Stimulated activated CD4-positive, alpha-beta T cell treated with anti-CD3 and anti-CD28 coated beads, Interleukin-1b, Interleukin-23, amount 100 ng/mL, for 24 hours (primary cell): Measurements from ENCODE around the gene EFCAB8.

Experiments used
- DNase-seq, 4 experiments: peaks; one replicate each; pipeline ENCODE4 v3.0.0-alpha.2; 2020; ENCODE audit warnings: low read depth in 4 of 4, low spot score in 1 of 4

Gene EFCAB8

DNA sequence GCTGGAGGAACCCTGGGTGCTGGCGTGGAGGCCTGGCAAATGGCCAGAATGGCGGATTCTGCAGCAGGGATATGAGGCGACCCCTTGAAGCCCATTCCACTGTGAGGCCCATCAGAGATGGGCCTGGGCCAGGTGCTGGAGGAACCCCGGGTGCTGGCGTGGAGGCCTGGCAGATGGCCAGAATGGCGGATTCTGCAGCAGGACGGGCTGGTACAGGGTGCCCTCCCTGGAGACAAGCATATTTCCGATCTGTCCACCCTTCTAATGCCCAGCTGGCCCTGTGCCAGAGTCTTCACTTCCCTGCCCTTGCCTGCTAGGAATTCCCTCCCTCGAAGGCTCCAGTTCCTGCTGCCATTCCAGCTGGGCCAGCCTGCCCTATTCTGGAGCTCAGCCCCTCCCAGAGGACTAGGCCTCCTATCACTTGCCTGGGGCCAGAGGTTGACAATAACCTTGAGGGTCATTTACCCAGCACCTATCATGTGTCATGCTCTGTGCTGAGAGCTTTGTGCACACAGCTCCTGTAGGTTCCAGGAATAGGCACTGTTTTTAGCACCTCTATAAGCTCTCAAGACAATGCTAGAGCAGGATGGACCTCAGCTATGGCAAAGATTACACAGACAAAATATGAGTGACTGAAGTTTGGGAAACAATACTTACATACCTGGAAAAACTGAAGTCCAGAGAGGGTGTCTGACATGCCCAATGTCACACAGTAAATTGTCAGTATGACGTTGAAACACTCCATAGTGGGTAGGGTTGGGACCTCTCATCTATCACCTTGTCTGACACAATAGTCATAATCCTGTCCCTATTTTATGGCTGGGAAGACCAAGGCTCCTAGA is 124.1 kb downstream of the EFCAB8 start:
- no peak for DNase-seq

DNA sequence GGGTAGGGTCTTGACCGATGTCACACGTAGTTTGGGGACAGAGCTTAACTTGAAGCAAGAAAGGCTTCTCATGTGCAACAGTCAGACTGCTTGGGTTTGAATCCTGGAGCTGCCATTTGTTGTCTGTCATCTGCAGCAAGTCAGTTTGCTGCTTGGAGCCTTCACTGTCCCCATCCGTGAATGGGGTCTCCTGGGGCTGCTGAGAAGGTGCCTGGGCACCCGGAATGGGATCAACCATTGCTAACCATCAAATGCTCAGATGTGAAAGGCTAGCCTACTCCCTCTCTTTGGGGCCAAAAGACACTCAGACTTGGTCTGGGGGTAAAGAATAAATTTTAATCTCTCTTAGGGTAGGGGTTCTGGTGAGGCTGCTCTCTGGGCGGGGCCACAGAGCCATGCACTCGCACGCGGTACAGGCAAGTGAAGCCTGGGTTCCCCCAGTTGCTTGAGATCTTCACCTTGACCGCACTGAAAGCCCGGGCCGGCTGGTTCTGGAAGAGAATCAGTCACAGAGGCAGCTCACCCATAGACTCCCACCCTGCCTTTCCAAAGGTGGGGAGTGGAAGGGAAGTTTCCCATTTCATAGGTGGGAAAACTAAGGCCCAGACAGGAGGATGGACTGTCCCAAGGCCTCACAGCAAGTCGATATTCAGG is 124.9 kb downstream of the EFCAB8 start:
- DNase-seq, result no peak

- no peak for DNase-seq
Observed at GRCh38 chr20:32984196-32984595, 125.5 kb downstream of the EFCAB8 start.

GRCh38 chr20:32984631-32985354 is 126.1 kb downstream of the EFCAB8 start:
- no peak for DNase-seq

- no peak for DNase-seq
Observed at GRCh38 chr20:32985596-32985995, 126.9 kb downstream of the EFCAB8 start.

GRCh38 chr20:32986331-32986966 is 127.7 kb downstream of the EFCAB8 start:
- no peak for DNase-seq

- no peak for DNase-seq
Observed at GRCh38 chr20:32987044-32987825, 128.5 kb downstream of the EFCAB8 start.

DNA sequence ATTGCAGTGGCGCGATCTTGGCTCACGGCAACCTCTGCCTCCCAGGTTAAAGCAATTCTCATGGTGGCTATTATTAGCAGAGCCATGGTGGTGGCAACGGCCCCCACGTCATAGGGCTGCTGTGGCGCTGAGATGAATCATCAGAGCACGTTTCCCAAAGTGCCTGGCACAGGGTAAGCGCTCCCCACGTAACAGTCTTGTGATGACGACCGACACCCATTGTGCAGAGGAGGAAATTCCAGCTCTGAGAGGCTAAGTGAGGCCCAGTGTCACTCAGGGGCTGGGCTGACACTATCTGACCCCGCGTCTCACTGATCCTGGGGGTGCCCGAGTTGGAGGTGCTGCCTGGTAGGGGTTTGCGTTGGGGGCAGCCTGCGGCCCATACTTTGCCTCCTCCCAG is 129.3 kb downstream of the EFCAB8 start:
- no peak for DNase-seq

- no peak for DNase-seq
Observed at GRCh38 chr20:32989507-32990283, 131.0 kb downstream of the EFCAB8 start.

DNA sequence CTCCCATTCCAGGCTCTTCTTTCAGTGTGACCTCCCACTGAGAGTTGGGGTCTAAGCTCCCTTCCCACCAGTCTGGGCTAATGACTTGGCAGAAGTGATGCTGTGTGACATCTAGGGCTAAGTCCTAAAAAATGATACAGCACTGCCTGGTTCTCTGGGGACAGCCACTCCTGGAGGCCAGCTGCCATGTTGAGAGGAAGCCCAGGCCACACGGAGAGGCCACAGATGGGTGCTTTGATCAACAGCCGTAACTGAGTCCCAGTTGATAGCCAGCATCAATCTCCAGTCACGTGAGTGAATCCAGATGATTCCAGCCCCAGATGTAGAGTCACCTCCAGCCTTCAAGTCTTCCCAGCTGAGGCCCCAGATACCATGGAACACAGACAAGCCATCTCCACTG is 131.7 kb downstream of the EFCAB8 start:
- DNase-seq, result no peak

- DNase-seq, result no peak
Observed at GRCh38 chr20:32991383-32991782, 132.7 kb downstream of the EFCAB8 start.

GRCh38 chr20:32991792-32992641 is 133.3 kb downstream of the EFCAB8 start:
- DNase-seq, result no peak

- DNase-seq, result no peak
Observed at GRCh38 chr20:32993496-32994050, 134.8 kb downstream of the EFCAB8 start.

- no peak for DNase-seq
Observed at GRCh38 chr20:32995802-32996201, 137.1 kb downstream of the EFCAB8 start.

DNA sequence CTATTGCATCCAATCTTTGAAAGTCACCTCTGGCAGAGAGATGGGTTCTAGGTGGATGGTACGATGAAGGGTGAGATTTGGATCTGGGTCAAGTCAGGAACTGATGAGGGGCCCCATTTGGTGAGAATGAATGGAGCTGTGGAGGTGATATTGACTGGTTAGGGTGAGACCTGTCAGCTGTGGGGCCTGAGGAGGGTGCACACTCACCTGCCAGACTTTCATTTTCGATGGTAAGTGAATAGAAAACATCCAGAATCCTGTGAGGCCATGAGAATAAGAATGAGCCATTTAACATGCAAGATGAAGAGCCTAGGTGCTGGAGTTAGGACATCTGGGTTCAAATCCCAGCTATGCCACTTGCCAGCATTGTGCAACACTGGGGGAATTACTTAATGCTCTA is 138.7 kb downstream of the EFCAB8 start:
- DNase-seq, result no peak

GRCh38 chr20:32999603-33000250 is 141.0 kb downstream of the EFCAB8 start:
- DNase-seq, result no peak

DNA sequence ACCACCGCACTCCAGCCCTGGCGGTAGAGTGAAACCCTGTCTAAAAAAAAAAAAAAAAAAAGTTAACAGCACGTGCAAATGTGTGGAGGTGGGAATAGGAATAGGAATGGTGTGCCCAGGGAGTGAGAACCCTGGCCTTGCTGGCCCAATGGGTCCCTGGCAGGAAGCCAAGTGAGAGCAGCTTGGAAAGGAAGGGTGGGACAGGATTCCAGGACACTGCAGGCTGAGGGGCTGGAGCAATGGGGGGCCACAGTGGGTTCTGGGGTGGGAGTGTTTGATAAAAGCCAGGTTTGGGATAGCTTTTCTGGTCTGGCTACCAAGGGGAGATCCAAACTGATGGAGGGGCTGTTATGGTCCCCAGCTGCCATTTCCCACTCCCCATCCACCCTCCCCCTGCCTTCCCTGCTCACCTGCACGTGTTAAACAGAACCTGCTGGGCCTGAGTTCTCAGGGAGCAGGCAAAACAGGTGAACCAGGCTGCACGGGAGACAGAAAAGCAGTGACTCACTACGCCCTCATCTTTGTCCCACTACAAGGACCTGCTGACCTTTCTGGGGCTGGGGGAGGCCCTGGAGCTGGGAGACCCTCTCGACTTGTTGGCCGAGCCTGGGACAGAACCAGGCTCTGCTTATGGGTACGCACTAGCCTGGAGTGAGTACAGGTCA is 142.2 kb downstream of the EFCAB8 start:
- no peak for DNase-seq
